HepG2 (cell line): ENCODE results near the gene PGPEP1. TPM values are rescaled to one million over a fixed set of nuclear protein-coding genes. Genes with fewer than 3 reads are reported as not detected.

Experiments used
- EHMT2 ChIP-seq: fragments of 200-600 bp; sonication (generic); IDR thresholded peaks from 2 replicates; pipeline ENCODE4 v1.7.0; 2017; ENCODE audit warnings: antibody characterized with exemption, low read depth, low read length, borderline replicate concordance
- FOXC1 ChIP-seq: sonication (generic); formaldehyde crosslinking; IDR thresholded peaks from 2 replicates; pipeline ENCODE4 v1.8.0; 2022; ENCODE audit warnings: mild to moderate bottlenecking, missing genetic modification reagents, borderline replicate concordance
- HCFC1 ChIP-seq: fragments of 150-350 bp; IDR thresholded peaks from 2 replicates; pipeline ENCODE4 v1.6.1; 2014; ENCODE audit warnings: low read depth, low read length
- HNF4A ChIP-seq: sonication (generic); formaldehyde crosslinking; IDR thresholded peaks from 2 replicates; pipeline ENCODE4 v1.4.0; 2020; ENCODE audit warnings: missing genetic modification reagents
- HOXA5 ChIP-seq: sonication (generic); formaldehyde crosslinking; IDR thresholded peaks from 2 replicates; pipeline ENCODE4 v1.4.0; 2020; ENCODE audit warnings: missing genetic modification reagents
- SIX1 ChIP-seq: sonication (generic); formaldehyde crosslinking; IDR thresholded peaks from 2 replicates; pipeline ENCODE4 v1.4.0; 2020; ENCODE audit warnings: missing genetic modification reagents, borderline replicate concordance
- SRSF9 ChIP-seq: fragments of 200-400 bp; formaldehyde crosslinking; IDR thresholded peaks from 2 replicates; pipeline ENCODE4 v1.6.1; 2018; ENCODE audit warnings: borderline replicate concordance, mild to moderate bottlenecking, low read depth, low read length; ENCODE audit not compliant: insufficient read depth, poor library complexity, severe bottlenecking
- WIZ ChIP-seq: sonication (generic); formaldehyde crosslinking; IDR thresholded peaks from 2 replicates; pipeline ENCODE4 v1.5.1; 2020; ENCODE audit warnings: mild to moderate bottlenecking, missing genetic modification reagents
- ZBTB1 ChIP-seq: sonication (generic); formaldehyde crosslinking; IDR thresholded peaks from 2 replicates; pipeline ENCODE4 v1.4.0; 2020; ENCODE audit warnings: missing genetic modification reagents, borderline replicate concordance
- ZNF224 ChIP-seq: sonication (generic); formaldehyde crosslinking; IDR thresholded peaks from 2 replicates; pipeline ENCODE4 v1.5.0; 2020; ENCODE audit warnings: mild to moderate bottlenecking, missing genetic modification reagents
- ZNF44 ChIP-seq: sonication (generic); formaldehyde crosslinking; IDR thresholded peaks from 2 replicates; pipeline ENCODE4 v1.5.1; 2020; ENCODE audit warnings: mild to moderate bottlenecking, missing genetic modification reagents
- ZNF605 ChIP-seq: sonication (generic); formaldehyde crosslinking; IDR thresholded peaks from 2 replicates; pipeline ENCODE4 v1.8.0; 2022; ENCODE audit warnings: mild to moderate bottlenecking, missing genetic modification reagents
- polyA plus RNA-seq, 8 experiments: library from polyadenylated mRNA; depleted of rRNA in 3 of 8; stranded (reverse) in 7 of 8; unstranded in 1 of 8; fragments of >200 nt; fragmentation: Illumina TruSeq in 4 of 8; extraction: Trizol in 4 of 8; gene quantifications; 2 replicates each; pipeline versions ENCODE4 v1.2.1 to v1.2.3, GENCODE V29; 2011 to 2016; ENCODE audit warnings: low read depth in 4 of 8, missing spikeins in 1 of 8, mixed read lengths in 1 of 8; ENCODE audit not compliant: insufficient read depth in 1 of 8
- total RNA-seq, 5 experiments: library from RNA; depleted of rRNA; stranded (reverse); fragments of >200 nt; fragmentation: Illumina TruSeq; extraction: Trizol; gene quantifications; 2 replicates each; pipeline ENCODE4 v1.2.3, GENCODE V29; 2016; ENCODE audit warnings: low read depth in 1 of 5
- TF ChIP-seq, protein P1 (sequence below): sonication (generic); formaldehyde crosslinking; IDR thresholded peaks from 2 replicates; pipeline ENCODE4 v1.8.0; 2022; ENCODE audit warnings: missing genetic modification reagents, mild to moderate bottlenecking, moderate library complexity, borderline replicate concordance
- TF ChIP-seq, protein P2 (sequence below): sonication (generic); formaldehyde crosslinking; IDR thresholded peaks from 2 replicates; pipeline ENCODE4 v1.4.0; 2020; ENCODE audit warnings: missing genetic modification reagents
- TF ChIP-seq, protein P3 (sequence below): sonication (generic); formaldehyde crosslinking; IDR thresholded peaks from 2 replicates; pipeline ENCODE4 v1.5.1; 2020; ENCODE audit warnings: missing genetic modification reagents, mild to moderate bottlenecking, borderline replicate concordance
- TF ChIP-seq, protein P4 (sequence below): sonication (generic); formaldehyde crosslinking; IDR thresholded peaks from 2 replicates; pipeline ENCODE4 v1.5.1; 2020; ENCODE audit warnings: mild to moderate bottlenecking, missing genetic modification reagents
- TF ChIP-seq, protein P5 (sequence below): conservative IDR thresholded peaks from 2 replicates; pipeline ENCODE4 v1.6.1; 2018; ENCODE audit warnings: missing genetic modification reagents
- TF ChIP-seq, protein P6 (sequence below): sonication (generic); formaldehyde crosslinking; IDR thresholded peaks from 2 replicates; pipeline ENCODE4 v1.4.0; 2020; ENCODE audit warnings: missing genetic modification reagents

Gene PGPEP1
- total and polyA plus RNA-seq, 2 of the 13 experiments (the other 11 are each of a cell fraction or from before 2014, with no cell fraction given) = 53.1 to 56.6 TPM

DNA sequence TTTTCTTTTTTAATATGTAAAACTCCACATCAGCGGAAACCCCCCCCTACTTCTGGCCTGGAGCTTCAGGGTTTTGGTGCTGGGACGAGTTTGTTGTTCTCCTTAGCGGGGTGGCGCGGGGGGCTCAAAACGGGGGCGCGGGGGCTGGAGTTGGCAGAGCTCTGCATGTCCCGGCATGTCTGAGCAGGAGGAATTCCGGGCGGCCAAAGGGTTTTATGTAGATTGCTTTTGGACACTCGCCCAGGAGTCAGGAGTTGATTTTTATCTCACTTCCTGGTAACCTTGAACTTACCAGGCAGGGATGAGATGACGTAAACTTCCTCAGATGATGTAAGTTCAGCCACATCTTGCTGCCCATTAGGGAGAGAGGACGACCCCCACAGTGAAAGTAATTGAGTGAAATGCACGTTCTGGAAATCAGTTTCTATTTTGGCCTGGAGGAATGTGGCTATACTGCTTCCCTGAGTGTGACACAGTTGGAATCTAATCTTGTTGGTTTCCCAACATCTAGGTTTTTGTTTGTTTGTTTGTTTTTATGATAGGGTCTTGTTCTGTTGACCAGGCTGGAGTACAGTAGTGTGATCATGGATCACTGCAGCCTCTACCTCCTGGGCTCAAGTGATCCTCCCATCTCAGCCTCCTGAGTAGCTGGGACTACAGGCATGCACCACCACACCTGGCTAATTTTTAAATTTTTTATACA is 24.6 kb downstream of the PGPEP1 start (continued):
- TF ChIP-seq, protein P1, sequence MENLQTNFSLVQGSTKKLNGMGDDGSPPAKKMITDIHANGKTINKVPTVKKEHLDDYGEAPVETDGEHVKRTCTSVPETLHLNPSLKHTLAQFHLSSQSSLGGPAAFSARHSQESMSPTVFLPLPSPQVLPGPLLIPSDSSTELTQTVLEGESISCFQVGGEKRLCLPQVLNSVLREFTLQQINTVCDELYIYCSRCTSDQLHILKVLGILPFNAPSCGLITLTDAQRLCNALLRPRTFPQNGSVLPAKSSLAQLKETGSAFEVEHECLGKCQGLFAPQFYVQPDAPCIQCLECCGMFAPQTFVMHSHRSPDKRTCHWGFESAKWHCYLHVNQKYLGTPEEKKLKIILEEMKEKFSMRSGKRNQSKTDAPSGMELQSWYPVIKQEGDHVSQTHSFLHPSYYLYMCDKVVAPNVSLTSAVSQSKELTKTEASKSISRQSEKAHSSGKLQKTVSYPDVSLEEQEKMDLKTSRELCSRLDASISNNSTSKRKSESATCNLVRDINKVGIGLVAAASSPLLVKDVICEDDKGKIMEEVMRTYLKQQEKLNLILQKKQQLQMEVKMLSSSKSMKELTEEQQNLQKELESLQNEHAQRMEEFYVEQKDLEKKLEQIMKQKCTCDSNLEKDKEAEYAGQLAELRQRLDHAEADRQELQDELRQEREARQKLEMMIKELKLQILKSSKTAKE = peak; percentile 90; the same call in 1 of the 2 replicates
- TF ChIP-seq ZNF44 (CRISPR knock-in tag) (no peak), HCFC1 (no peak), HOXA5 (no peak; the same call in 1 of the 2 replicates), WIZ (CRISPR knock-in tag) (no peak), HNF4A (CRISPR knock-in tag) (peak; percentile 73), ZNF605 (CRISPR knock-in tag) (no peak), SIX1 (CRISPR knock-in tag) (peak; percentile 31; the same call in 1 of the 2 replicates), ZBTB1 (no peak), FOXC1 (no peak), SRSF9 (no peak), ZNF224 (CRISPR knock-in tag) (no peak), EHMT2 (0 out of 2 replicates have a peak, but pooled peaks have one; percentile 17)
- TF ChIP-seq, protein P2, sequence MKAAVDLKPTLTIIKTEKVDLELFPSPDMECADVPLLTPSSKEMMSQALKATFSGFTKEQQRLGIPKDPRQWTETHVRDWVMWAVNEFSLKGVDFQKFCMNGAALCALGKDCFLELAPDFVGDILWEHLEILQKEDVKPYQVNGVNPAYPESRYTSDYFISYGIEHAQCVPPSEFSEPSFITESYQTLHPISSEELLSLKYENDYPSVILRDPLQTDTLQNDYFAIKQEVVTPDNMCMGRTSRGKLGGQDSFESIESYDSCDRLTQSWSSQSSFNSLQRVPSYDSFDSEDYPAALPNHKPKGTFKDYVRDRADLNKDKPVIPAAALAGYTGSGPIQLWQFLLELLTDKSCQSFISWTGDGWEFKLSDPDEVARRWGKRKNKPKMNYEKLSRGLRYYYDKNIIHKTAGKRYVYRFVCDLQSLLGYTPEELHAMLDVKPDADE (CRISPR knock-in tag) = no peak
- TF ChIP-seq, protein P3, sequence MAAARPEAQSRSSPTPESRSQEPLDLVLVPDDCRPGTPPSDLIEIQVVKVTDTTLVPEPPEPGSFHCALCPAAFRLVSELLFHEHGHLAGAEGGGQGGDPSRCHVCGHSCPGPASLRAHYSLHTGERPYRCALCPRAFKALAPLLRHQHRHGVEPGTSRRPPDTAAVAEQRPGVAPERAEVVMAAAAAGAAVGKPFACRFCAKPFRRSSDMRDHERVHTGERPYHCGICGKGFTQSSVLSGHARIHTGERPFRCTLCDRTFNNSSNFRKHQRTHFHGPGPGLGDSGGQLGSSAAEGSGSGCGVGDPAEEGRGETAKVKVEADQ = no peak
- TF ChIP-seq, protein P4, sequence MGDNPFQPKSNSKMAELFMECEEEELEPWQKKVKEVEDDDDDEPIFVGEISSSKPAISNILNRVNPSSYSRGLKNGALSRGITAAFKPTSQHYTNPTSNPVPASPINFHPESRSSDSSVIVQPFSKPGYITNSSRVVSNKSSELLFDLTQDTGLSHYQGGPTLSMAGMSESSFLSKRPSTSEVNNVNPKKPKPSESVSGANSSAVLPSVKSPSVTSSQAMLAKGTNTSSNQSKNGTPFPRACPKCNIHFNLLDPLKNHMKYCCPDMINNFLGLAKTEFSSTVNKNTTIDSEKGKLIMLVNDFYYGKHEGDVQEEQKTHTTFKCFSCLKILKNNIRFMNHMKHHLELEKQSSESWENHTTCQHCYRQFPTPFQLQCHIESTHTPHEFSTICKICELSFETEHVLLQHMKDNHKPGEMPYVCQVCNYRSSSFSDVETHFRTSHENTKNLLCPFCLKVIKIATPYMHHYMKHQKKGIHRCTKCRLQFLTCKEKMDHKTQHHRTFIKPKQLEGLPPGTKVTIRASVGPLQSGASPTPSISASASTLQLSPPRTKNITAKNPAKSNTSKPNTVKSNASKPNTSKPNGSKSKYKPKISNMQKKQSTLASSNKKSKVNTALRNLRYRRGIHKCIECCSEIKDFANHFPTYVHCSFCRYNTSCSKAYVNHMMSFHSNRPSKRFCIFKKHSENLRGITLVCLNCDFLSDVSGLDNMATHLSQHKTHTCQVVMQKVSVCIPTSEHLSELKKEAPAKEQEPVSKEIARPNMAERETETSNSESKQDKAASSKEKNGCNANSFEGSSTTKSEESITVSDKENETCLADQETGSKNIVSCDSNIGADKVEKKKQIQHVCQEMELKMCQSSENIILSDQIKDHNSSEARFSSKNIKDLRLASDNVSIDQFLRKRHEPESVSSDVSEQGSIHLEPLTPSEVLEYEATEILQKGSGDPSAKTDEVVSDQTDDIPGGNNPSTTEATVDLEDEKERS (CRISPR knock-in tag) = peak; percentile 35; the same call in 1 of the 2 replicates
- TF ChIP-seq, protein P5, sequence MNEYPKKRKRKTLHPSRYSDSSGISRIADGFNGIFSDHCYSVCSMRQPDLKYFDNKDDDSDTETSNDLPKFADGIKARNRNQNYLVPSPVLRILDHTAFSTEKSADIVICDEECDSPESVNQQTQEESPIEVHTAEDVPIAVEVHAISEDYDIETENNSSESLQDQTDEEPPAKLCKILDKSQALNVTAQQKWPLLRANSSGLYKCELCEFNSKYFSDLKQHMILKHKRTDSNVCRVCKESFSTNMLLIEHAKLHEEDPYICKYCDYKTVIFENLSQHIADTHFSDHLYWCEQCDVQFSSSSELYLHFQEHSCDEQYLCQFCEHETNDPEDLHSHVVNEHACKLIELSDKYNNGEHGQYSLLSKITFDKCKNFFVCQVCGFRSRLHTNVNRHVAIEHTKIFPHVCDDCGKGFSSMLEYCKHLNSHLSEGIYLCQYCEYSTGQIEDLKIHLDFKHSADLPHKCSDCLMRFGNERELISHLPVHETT = 0 out of 2 replicates have a peak, but pooled peaks have one; percentile 41
- TF ChIP-seq, protein P6, sequence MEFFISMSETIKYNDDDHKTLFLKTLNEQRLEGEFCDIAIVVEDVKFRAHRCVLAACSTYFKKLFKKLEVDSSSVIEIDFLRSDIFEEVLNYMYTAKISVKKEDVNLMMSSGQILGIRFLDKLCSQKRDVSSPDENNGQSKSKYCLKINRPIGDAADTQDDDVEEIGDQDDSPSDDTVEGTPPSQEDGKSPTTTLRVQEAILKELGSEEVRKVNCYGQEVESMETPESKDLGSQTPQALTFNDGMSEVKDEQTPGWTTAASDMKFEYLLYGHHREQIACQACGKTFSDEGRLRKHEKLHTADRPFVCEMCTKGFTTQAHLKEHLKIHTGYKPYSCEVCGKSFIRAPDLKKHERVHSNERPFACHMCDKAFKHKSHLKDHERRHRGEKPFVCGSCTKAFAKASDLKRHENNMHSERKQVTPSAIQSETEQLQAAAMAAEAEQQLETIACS (CRISPR knock-in tag) = no peak
